ENCODE measurements around the gene CCDC61.

CCDC61 gene

GRCh38 chr19:46033401-46033800 lies 38.1 kb downstream of the CCDC61 start:
- no peak overlapping the region for H3K4me3 ChIP-seq (ENCODE audit: low read length)
- no peak for TF ChIP-seq ZNF274 (IDR thresholded peaks at IDR 0.05; ENCODE audit: low read depth, low read length)

- TF ChIP-seq ZNF274 (IDR thresholded peaks at IDR 0.05; ENCODE audit: low read depth, low read length) = no peak
- H3K4me3 ChIP-seq (ENCODE audit: low read length) = no peak overlapping the region
These were observed 40.3 kb downstream of the CCDC61 start for GRCh38 chr19:46035546-46035945.

GRCh38 chr19:46035986-46036743 lies 40.9 kb downstream of the CCDC61 start:
- no peak for TF ChIP-seq ZNF274 (IDR thresholded peaks at IDR 0.05; ENCODE audit: low read depth, low read length)

GRCh38 chr19:46036744-46037128 lies 41.5 kb downstream of the CCDC61 start:
- no peak for TF ChIP-seq ZNF274 (IDR thresholded peaks at IDR 0.05; ENCODE audit: low read depth, low read length)
- H3K4me3 ChIP-seq (ENCODE audit: low read length) = no peak overlapping the region

More at GRCh38 chr19:46035986-46036743, 40.9 kb downstream of the CCDC61 start:
- no peak overlapping the region for H3K4me3 ChIP-seq (ENCODE audit: low read length)

GRCh38 chr19:46040125-46040524 lies 44.9 kb downstream of the CCDC61 start:
- no peak for TF ChIP-seq ZNF274 (IDR thresholded peaks at IDR 0.05; ENCODE audit: low read depth, low read length)

GRCh38 chr19:46040952-46041500 lies 45.8 kb downstream of the CCDC61 start, which contains the start of gene IGFL4:
Gene IGFL4, minus strand, starts transcription at chr19:46041002. Its CDS starts 40 bp downstream, at chr19:46040962.
- no peak for TF ChIP-seq ZNF274 (IDR thresholded peaks at IDR 0.05; ENCODE audit: low read depth, low read length)
- no peak within 1 kb of the TSS for H3K4me3 ChIP-seq (ENCODE audit: low read length)

More at GRCh38 chr19:46040125-46040524, 44.9 kb downstream of the CCDC61 start:
- no peak overlapping the region for H3K4me3 ChIP-seq (ENCODE audit: low read length)

- H3K4me3 ChIP-seq (ENCODE audit: low read length) = no peak overlapping the region
- no peak for TF ChIP-seq ZNF274 (IDR thresholded peaks at IDR 0.05; ENCODE audit: low read depth, low read length)
These were observed 47.1 kb downstream of the CCDC61 start for GRCh38 chr19:46042252-46042883.

- no peak overlapping the region for H3K4me3 ChIP-seq (ENCODE audit: low read length)
- no peak for TF ChIP-seq ZNF274 (IDR thresholded peaks at IDR 0.05; ENCODE audit: low read depth, low read length)
These were observed 48.3 kb downstream of the CCDC61 start for GRCh38 chr19:46043519-46043918.

GRCh38 chr19:46049597-46049996 lies 54.3 kb downstream of the CCDC61 start:
- no peak overlapping the region for H3K4me3 ChIP-seq (ENCODE audit: low read length)
- TF ChIP-seq ZNF274 (IDR thresholded peaks at IDR 0.05; ENCODE audit: low read depth, low read length) = no peak

- TF ChIP-seq ZNF274 (IDR thresholded peaks at IDR 0.05; ENCODE audit: low read depth, low read length) = no peak
- H3K4me3 ChIP-seq (ENCODE audit: low read length) = no peak overlapping the region
These were observed 57.6 kb downstream of the CCDC61 start for GRCh38 chr19:46052896-46053295.

- TF ChIP-seq ZNF274 (IDR thresholded peaks at IDR 0.05; ENCODE audit: low read depth, low read length) = no peak
- no peak overlapping the region for H3K4me3 ChIP-seq (ENCODE audit: low read length)
These were observed 61.3 kb downstream of the CCDC61 start for GRCh38 chr19:46056536-46056935.

GRCh38 chr19:46058778-46059177 lies 63.5 kb downstream of the CCDC61 start:
- H3K4me3 ChIP-seq (ENCODE audit: low read length) = no peak overlapping the region
- TF ChIP-seq ZNF274 (IDR thresholded peaks at IDR 0.05; ENCODE audit: low read depth, low read length) = no peak

- no peak overlapping the region for H3K4me3 ChIP-seq (ENCODE audit: low read length)
- no peak for TF ChIP-seq ZNF274 (IDR thresholded peaks at IDR 0.05; ENCODE audit: low read depth, low read length)
These were observed 64.7 kb downstream of the CCDC61 start for GRCh38 chr19:46060012-46060411.

- H3K4me3 ChIP-seq (ENCODE audit: low read length) = no peak overlapping the region
- no peak for TF ChIP-seq ZNF274 (IDR thresholded peaks at IDR 0.05; ENCODE audit: low read depth, low read length)
These were observed 67.9 kb downstream of the CCDC61 start for GRCh38 chr19:46063201-46063600.

Data from GM08714 (cell line).